Mucosa of stomach (tissue), 1 donor: Measurements from ENCODE around the gene GABRB3.

Experiments
- H3K27me3 ChIP-seq: one replicate; pipeline ENCODE4 v1.7.0; 2013; ENCODE audit warnings: mild to moderate bottlenecking, low read length; ENCODE audit not compliant: control insufficient read depth, insufficient read depth
- H3K36me3 ChIP-seq: one replicate; pipeline ENCODE4 v1.7.0; 2013; ENCODE audit warnings: low read length; ENCODE audit not compliant: control insufficient read depth, insufficient read depth
- H3K4me1 ChIP-seq: one replicate; pipeline ENCODE4 v1.7.0; 2013; ENCODE audit warnings: mild to moderate bottlenecking, low read length; ENCODE audit not compliant: control insufficient read depth, insufficient read depth
- H3K4me3 ChIP-seq: one replicate; pipeline ENCODE4 v1.7.0; 2013; ENCODE audit warnings: low read length
- H3K9ac ChIP-seq: one replicate; pipeline ENCODE4 v1.7.0; 2013; ENCODE audit warnings: mild to moderate bottlenecking, low read length, moderate library complexity
- H3K9me3 ChIP-seq: one replicate; pipeline ENCODE4 v1.7.0; 2013; ENCODE audit warnings: mild to moderate bottlenecking, low read length, moderate library complexity; ENCODE audit not compliant: control insufficient read depth
- donor health status: Pancreatic carcinoma.

The GABRB3 gene

DNA sequence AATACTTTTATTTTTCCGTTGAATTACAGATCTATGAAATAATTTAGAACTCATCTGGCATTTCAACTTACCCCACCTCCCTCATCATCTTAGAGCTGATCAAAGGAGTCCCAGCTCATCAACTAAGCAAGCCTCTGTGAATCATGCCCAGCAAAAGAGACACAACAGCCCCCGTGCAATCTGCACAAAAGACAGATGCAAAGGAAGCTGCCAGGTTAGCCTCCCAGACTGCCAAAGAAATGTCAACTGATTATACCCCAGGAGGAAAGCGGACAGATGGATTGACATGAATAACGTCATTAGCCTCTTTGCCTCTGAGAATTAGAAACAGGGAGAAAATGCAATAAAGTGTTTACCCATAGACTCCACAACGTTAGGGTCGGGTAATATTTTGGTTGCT is 75.0 kb downstream of the GABRB3 start:
- H3K36me3 ChIP-seq = no peaks in the 10 kb centered on the region
- no peaks in the 10 kb centered on the region for H3K4me1 ChIP-seq
- H3K4me3 ChIP-seq = no peak overlapping the region
- H3K9me3 ChIP-seq = no peaks in the 10 kb centered on the region
- H3K9ac ChIP-seq = no peak overlapping the region
- no peaks in the 10 kb centered on the region for H3K27me3 ChIP-seq

DNA sequence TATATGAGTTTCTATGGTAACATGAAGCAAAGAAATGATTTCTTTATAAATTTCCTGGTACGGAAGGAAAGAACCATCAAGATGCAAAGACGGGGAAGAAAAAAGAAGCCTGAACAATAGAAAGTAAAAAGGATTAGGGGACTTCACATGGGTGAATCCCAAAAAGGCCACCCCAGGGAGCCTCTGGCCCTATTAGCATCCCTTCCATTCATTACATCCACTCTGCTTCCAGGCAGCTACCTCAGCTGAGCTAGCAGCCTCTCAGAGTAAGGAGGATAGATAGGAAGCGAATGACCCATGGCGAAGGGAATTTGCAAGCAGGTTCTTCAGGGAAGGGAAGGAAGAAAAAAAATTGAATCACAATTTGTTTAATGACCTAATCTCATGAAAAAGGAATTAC is 81.6 kb downstream of the GABRB3 start:
- H3K4me3 ChIP-seq = no peak overlapping the region
- H3K9ac ChIP-seq = no peak overlapping the region
- H3K9me3 ChIP-seq = no peaks in the 10 kb centered on the region
- no peaks in the 10 kb centered on the region for H3K36me3 ChIP-seq
- no peaks in the 10 kb centered on the region for H3K4me1 ChIP-seq
- H3K27me3 ChIP-seq = no peaks in the 10 kb centered on the region

DNA sequence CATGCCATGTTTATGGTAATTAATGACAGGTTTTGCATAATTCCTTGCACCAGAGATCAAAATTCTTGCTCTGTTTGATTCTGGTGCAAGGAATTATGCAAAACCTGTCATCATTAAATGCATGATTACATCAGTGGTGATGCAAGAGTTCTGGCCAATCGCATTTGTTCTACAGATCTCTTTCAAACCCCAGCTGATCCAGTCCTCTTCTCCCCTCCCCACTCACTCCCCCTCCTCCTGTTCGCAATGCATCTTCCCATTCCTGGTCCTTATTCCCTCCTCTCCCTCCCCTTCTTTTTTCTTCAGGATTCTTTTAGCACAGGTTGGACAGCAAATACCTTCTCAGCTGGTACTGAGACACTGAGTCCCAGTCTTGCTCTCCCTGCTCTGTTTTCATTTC is 82.1 kb downstream of the GABRB3 start:
- Histone ChIP-seq H3K4me1 (no peaks in the 10 kb centered on the region), H3K9me3 (no peaks in the 10 kb centered on the region), H3K27me3 (no peaks in the 10 kb centered on the region), H3K36me3 (no peaks in the 10 kb centered on the region), H3K4me3 (no peak overlapping the region), H3K9ac (no peak overlapping the region)

DNA sequence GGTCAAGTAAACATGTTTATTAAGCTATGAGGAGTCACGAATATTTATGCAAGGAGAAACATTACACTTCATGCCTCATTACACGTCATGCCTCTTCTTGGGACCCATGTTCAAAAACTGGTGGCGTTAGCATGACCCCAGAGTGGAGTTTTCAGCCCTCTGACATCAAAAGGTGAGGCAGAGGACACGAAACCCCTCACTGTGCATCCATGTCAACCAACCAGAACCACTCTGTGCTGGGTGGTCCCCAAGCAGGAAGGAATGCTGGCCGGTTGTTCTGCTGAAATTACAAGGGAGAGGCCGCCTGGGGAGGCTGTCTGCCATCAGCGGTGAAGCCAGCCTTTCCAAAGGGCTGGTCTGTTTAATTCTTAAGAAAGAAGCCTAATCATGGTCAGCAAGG is 83.4 kb downstream of the GABRB3 start:
- no peaks in the 10 kb centered on the region for H3K4me1 ChIP-seq
- no peaks in the 10 kb centered on the region for H3K9me3 ChIP-seq
- no peak overlapping the region for H3K9ac ChIP-seq
- no peaks in the 10 kb centered on the region for H3K36me3 ChIP-seq
- H3K4me3 ChIP-seq = no peak overlapping the region
- H3K27me3 ChIP-seq = no peaks in the 10 kb centered on the region

DNA sequence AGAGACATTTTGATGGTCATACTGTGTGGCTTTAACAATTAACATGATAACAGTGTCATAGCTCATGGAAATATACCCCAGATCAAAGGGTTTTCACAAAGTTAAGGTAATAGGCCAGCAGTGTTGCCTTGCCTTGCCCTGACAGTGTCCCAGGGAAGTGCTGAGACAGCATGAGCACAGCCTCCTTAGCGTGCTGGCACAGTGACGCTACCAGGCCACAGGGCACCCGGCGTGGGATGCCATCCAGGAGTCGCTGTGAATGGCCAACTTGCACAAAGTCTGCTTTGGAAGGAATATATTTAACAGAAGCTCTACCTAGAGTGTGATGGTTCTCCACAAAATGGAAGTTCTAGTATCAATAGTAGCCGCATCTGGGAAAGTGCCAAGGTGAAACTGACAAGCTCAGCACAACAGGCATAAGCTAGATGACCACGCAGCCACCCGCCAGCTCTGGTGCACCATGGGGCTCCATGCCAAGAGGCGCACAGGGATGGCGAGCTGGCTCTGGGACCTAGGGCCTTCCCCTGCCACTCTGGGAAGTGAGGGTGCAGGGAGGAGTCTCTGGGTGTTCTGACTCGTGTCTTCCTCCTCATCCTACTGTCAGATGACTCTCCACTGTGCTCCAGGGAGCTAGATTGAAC is 86.2 kb downstream of the GABRB3 start:
- Histone ChIP-seq H3K27me3 (no peaks in the 10 kb centered on the region), H3K4me3 (no peak overlapping the region), H3K36me3 (no peaks in the 10 kb centered on the region), H3K9ac (no peak overlapping the region), H3K9me3 (no peaks in the 10 kb centered on the region), H3K4me1 (no peaks in the 10 kb centered on the region)

DNA sequence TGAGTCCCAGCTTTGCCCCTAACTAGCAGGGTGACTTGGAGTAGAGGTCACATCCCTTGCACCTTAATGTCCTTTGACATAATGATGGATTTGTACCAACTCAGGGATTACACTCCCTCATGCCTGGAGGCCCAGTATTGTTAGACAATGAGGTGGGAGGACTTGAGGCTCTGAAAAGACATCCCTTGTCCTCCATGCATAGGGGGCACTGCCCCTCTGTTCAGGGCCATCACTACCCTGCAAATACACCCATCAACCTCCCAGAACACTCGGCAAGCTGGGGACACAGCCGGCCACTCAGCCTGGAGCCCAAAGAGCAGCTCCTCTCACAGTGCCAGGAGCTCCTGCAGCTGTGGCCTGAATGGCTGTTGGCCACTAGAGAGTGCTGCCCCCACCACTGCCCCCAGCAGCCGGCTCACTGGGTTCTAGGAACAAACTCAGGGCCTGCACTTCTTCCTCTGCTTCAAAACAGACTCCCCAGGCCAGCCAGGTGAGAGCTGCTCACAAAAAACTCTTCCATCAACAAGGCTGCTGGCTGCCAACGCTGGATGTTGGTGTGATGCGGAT is 90.2 kb downstream of the GABRB3 start:
- H3K27me3 ChIP-seq = no peaks in the 10 kb centered on the region
- H3K4me3 ChIP-seq = no peak overlapping the region
- no peak overlapping the region for H3K9ac ChIP-seq
- H3K36me3 ChIP-seq = no peaks in the 10 kb centered on the region
- no peaks in the 10 kb centered on the region for H3K4me1 ChIP-seq
- no peaks in the 10 kb centered on the region for H3K9me3 ChIP-seq

DNA sequence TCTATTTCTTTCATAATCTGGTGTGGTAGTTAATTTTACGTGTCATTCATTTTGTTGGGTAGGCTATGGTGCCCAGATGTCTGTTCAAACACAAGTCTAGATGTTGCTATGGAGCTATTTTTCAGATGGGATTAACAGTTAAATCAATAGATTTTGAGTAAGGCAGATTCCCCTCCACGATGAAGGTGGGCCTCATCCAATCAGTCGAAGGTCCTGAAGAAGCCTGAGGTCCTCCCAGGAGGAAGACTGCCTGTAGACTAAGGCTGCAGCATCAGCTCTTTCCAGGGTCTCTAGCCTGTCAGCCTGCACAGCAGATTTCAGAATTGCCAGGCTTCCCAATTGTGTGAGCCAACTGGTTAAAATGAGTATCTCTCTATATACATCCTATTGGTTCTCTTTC is 92.9 kb downstream of the GABRB3 start:
- no peak overlapping the region for H3K4me3 ChIP-seq
- no peaks in the 10 kb centered on the region for H3K27me3 ChIP-seq
- H3K36me3 ChIP-seq = no peaks in the 10 kb centered on the region
- no peaks in the 10 kb centered on the region for H3K9me3 ChIP-seq
- no peaks in the 10 kb centered on the region for H3K4me1 ChIP-seq
- H3K9ac ChIP-seq = no peak overlapping the region

DNA sequence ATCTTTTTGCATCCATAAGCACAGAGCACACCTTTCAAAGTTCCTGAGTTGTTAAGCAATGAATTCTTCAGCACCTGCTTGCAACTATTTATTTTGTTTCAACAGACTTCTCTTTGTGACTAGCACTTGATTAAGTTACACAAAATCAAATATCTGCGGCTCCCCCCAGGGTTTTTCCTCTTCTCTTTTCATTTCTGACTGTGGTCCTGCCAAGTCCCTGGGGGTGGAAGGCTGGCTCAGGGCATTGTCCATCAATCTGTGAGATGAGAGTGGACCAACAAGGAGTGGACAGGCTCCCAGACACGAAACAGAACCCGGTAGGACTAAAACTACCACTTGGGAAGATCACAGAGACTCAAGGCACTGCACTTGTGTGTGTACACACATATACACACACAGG is 96.8 kb downstream of the GABRB3 start:
- Histone ChIP-seq H3K4me3 (no peak overlapping the region), H3K9me3 (no peaks in the 10 kb centered on the region), H3K4me1 (no peaks in the 10 kb centered on the region), H3K36me3 (no peaks in the 10 kb centered on the region), H3K27me3 (no peaks in the 10 kb centered on the region), H3K9ac (no peak overlapping the region)

DNA sequence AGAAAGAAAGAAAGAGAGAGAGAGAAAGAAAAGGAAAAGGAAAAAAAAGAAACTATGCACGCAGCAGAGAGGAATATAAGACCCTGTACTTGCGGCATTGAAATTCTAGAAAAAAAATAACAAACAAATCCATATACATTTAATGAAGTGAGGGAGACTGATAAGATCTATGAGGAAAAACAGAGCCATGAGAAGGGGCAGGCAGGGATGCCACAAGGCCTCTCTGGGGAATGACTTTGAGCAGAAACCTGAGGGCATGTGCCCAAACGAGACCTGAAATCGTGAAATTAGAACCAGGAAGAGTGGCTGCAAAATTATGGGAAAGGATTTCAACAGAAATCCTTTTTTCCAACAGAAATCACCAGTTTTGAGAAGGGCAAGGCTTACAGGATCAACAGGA is 98.4 kb downstream of the GABRB3 start:
- Histone ChIP-seq H3K9me3 (no peaks in the 10 kb centered on the region), H3K4me3 (no peak overlapping the region), H3K4me1 (no peaks in the 10 kb centered on the region), H3K9ac (no peak overlapping the region), H3K36me3 (no peaks in the 10 kb centered on the region), H3K27me3 (no peaks in the 10 kb centered on the region)

DNA sequence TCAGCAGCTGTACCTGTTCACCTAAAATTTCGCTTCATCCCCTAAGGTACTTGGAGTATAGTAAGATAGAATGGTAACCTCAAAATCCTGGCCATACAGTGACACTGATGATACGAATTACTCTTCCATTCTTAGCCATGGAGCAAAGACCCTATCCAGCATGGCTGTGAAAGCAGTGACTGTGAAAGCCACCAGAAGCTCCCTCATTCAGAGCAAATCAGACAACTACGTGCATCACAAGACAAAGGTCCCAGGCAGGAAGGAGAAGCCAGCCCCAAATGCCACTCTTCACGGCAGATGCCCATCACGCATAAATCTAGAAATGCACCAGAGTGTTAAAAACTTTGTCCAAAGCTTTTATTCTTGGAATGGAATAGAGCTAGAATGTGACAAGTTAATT is 99.4 kb downstream of the GABRB3 start:
- Histone ChIP-seq H3K36me3 (no peaks in the 10 kb centered on the region), H3K9ac (no peak overlapping the region), H3K9me3 (no peaks in the 10 kb centered on the region), H3K4me3 (no peak overlapping the region), H3K4me1 (no peaks in the 10 kb centered on the region), H3K27me3 (no peaks in the 10 kb centered on the region)

DNA sequence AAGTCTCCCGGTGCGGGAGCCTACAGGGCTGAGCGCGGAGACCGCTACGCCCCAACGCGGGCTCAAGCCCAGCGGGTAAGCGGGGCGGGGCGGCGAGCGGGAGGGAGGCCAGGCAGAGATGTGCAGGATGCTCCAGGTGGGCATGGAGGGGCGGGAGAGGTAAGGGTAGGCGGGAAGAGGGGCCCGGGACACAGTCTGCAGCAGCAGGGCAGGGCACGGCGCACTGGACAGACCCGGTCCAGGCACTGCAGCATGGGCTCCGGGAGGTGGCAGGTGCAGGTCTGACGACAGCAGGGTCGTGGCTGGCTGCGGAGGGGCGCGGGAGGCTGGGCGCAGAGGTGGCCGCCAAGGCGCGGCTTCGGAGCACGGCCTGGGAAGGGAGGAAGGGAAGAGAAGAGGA is 102.8 kb downstream of the GABRB3 start:
- Histone ChIP-seq H3K9ac (no peak overlapping the region), H3K9me3 (no peaks in the 10 kb centered on the region), H3K27me3 (no peaks in the 10 kb centered on the region), H3K4me3 (no peak overlapping the region), H3K36me3 (no peaks in the 10 kb centered on the region), H3K4me1 (no peaks in the 10 kb centered on the region)

DNA sequence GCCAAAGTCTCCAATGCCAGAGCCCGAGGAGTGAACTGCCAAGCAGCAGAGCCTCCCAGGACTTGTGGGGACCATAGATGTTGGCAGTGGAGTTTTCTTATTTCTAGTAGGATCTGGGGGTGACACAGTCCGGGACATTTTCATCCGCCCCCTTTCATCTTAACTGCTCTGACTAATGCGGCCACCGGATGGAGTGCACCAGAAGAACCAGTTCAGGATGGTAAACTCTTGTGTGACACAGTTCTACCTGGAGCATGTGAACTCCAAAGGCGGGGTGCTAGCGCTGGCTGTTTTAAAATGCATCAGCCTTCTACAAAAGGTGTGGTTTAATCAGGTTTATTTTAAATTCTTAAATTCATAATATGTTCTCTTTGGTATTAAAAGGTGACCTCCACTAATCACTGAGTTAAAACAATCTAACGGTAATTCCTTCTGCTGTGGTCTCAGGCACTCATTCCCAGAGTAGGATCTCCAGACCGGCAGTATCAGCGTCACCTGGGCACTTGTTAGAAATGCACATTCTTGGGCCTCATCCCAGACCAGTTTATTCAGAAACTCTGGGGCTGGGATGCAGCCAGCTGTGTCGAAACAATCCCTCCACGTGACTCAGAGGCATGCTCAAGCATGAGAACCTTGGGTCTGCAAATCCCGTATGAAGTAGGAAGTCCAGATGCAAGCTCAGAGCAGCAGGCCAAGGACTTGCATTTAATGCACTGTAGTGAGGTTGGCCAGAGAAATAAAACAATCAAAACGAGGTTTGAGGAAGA is 105.5 kb downstream of the GABRB3 start:
- Histone ChIP-seq H3K27me3 (no peaks in the 10 kb centered on the region), H3K9me3 (no peaks in the 10 kb centered on the region), H3K4me3 (no peak overlapping the region), H3K36me3 (no peaks in the 10 kb centered on the region), H3K9ac (no peak overlapping the region), H3K4me1 (no peaks in the 10 kb centered on the region)
